B cell (primary cell): ENCODE results near the gene MED15. TPM values are rescaled to one million over a fixed set of nuclear protein-coding genes. Genes with fewer than 3 reads are reported as not detected.

Experiments used
- ATAC-seq: fragments of 200-7000 bp; cut with Tn5 transposase; one replicate; pipeline ENCODE4 v1.10.0; 2021; ENCODE audit warnings: low read depth, mild to moderate bottlenecking, moderate number of reproducible peaks, moderate library complexity
- CTCF ChIA-PET: fragments of 350-600 bp; sonication (Branson Sonifier 250); formaldehyde crosslinking; loops from one replicate; lab custom pipeline; 2021; ENCODE audit warnings: antibody characterized with exemption, inconsistent platforms; lab: Charles Lee
- POLR2A ChIA-PET: fragments of 350-600 bp; sonication (Branson Sonifier 250); formaldehyde crosslinking; loops from one replicate; lab custom pipeline; 2021; ENCODE audit warnings: antibody characterized with exemption; lab: Charles Lee
- DNase-seq: peaks from one replicate; pipeline ENCODE4 v3.0.0; 2013
- H2AFZ ChIP-seq: 2 replicates; pipeline ENCODE4 v1.6.1; 2012; ENCODE audit warnings: mild to moderate bottlenecking, low read depth, low read length; ENCODE audit not compliant: insufficient read depth, poor library complexity, severe bottlenecking
- H3K27ac ChIP-seq, 2 donors: 1 replicate in 1 of 2; 2 replicates in 1 of 2; pipeline ENCODE4 v1.5.1; 2012 to 2013; ENCODE audit warnings: low read length in 2 of 2, mild to moderate bottlenecking in 2 of 2, moderate library complexity in 1 of 2
- H3K27me3 ChIP-seq, 4 experiments: fragments of 200-600 bp in 1 of 4; sonication (generic) in 1 of 4; replicated peaks in 1 of 4; 1 replicate in 2 of 4; 2 replicates in 2 of 4; pipeline versions ENCODE4 v1.6.1 to v1.7.0; 2013 to 2016; ENCODE audit warnings: low read length in 3 of 4, mild to moderate bottlenecking in 2 of 4, mixed read lengths in 1 of 4, moderate library complexity in 1 of 4; ENCODE audit not compliant: insufficient read depth in 4 of 4, control insufficient read depth in 3 of 4; ENCODE audit errors: control extremely low read depth in 1 of 4
- H3K36me3 ChIP-seq, 2 experiments: replicated peaks in 1 of 2; 1 replicate in 1 of 2; 2 replicates in 1 of 2; pipeline versions ENCODE4 v1.6.1 to v1.7.1; 2013; ENCODE audit warnings: low read length in 1 of 2; ENCODE audit not compliant: insufficient read depth in 2 of 2, control insufficient read depth in 1 of 2; ENCODE audit errors: control extremely low read depth in 1 of 2, extremely low read depth in 1 of 2
- H3K4me1 ChIP-seq, 2 donors: fragments of 200-600 bp in 1 of 2; sonication (generic) in 1 of 2; 1 replicate in 1 of 2; 2 replicates in 1 of 2; pipeline versions ENCODE4 v1.5.1 to v1.6.1; 2013 to 2017; ENCODE audit warnings: low read length in 2 of 2; ENCODE audit not compliant: control insufficient read depth in 2 of 2, insufficient read depth in 2 of 2
- H3K4me2 ChIP-seq: replicated peaks from 2 replicates; pipeline ENCODE3; 2012; ENCODE audit warnings: mild to moderate bottlenecking, low read depth, low read length; ENCODE audit not compliant: poor library complexity, severe bottlenecking
- H3K4me3 ChIP-seq, 5 experiments: fragments of 200-600 bp in 1 of 5; sonication (generic) in 1 of 5; 1 replicate in 3 of 5; 2 replicates in 2 of 5; pipeline versions ENCODE4 v1.5.1 to v1.7.0; 2011 to 2016; ENCODE audit warnings: low read length in 4 of 5, mild to moderate bottlenecking in 4 of 5, low read depth in 2 of 5, control low read depth in 1 of 5, moderate library complexity in 1 of 5; ENCODE audit not compliant: insufficient read depth in 1 of 5; ENCODE audit errors: control extremely low read depth in 1 of 5, extremely low read depth in 1 of 5
- H3K79me2 ChIP-seq: fragments of 200-600 bp; sonication (generic); one replicate; pipeline ENCODE4 v1.6.0; 2016; ENCODE audit warnings: low read length; ENCODE audit not compliant: control insufficient read depth, insufficient read depth
- H3K9ac ChIP-seq: fragments of 200-600 bp; sonication (generic); 2 replicates; pipeline ENCODE4 v1.6.1; 2017; ENCODE audit warnings: mild to moderate bottlenecking, low read length, moderate library complexity
- H3K9me3 ChIP-seq, 3 donors: one replicate each; pipeline versions ENCODE4 v1.6.1 to v1.7.1; 2013; ENCODE audit warnings: low read length in 2 of 3; ENCODE audit not compliant: control insufficient read depth in 2 of 3, insufficient read depth in 1 of 3; ENCODE audit errors: control extremely low read depth in 1 of 3
- H4K20me1 ChIP-seq: 2 replicates; pipeline ENCODE4 v1.6.0; 2012; ENCODE audit warnings: mild to moderate bottlenecking, low read length; ENCODE audit not compliant: insufficient read depth, control insufficient read depth, poor library complexity, severe bottlenecking
- H3K27ac Mint-ChIP-seq: one replicate; pipeline ENCODE4 v1.8.0; 2021; ENCODE audit warnings: mixed read lengths
- H3K27me3 Mint-ChIP-seq: one replicate; pipeline ENCODE4 v1.8.0; 2021; ENCODE audit warnings: mixed read lengths
- H3K4me1 Mint-ChIP-seq: one replicate; pipeline ENCODE4 v1.8.0; 2021; ENCODE audit warnings: mixed read lengths
- H3K4me3 Mint-ChIP-seq: one replicate; pipeline ENCODE4 v1.8.0; 2021; ENCODE audit warnings: mixed read lengths
- H3K9me3 Mint-ChIP-seq: one replicate; pipeline ENCODE4 v1.8.0; 2022; ENCODE audit warnings: mixed read lengths; ENCODE audit not compliant: insufficient read depth
- CTCF ChIP-seq: fragments of 200-600 bp; IDR thresholded peaks from one replicate; pipeline ENCODE4 v1.8.0; 2022; ENCODE audit warnings: antibody characterized with exemption, mild to moderate bottlenecking
- EZH2 ChIP-seq: IDR thresholded peaks from 2 replicates; pipeline ENCODE4 v1.6.1; 2012; ENCODE audit warnings: borderline replicate concordance, low read depth, mild to moderate bottlenecking, moderate library complexity, low read length; ENCODE audit not compliant: insufficient read depth, poor library complexity, severe bottlenecking
- WGBS: methylation state at CpG from one replicate; pipeline ENCODE4 v1.1.5; 2013; ENCODE audit warnings: missing lambda C conversion rate; ENCODE audit not compliant: insufficient coverage; 5-methylcytosine and 5-hydroxymethylcytosine counted together
- intact Hi-C: fragments of 100-400 bp; cut with micrococcal nuclease; formaldehyde crosslinking; loops from one replicate; pipeline ENCODE4 v1.10.0; 2022
- polyA plus RNA-seq: library from polyadenylated mRNA; depleted of rRNA; stranded (reverse); fragments of >200 nt; gene quantifications from 2 replicates; pipeline ENCODE4 v1.2.3, GENCODE V29; 2012
- total RNA-seq, 2 donors: library from RNA; stranded (reverse); fragments of 120-200 nt in 1 of 2; gene quantifications; 1 replicate in 1 of 2; 2 replicates in 1 of 2; pipeline versions ENCODE4 v1.2.3 to v1.2.4, GENCODE V29; 2013 to 2022

The MED15 gene
- total and polyA plus RNA-seq, 2 donors (not counting 1 experiment from before 2014, with no cell fraction given): 109 to 134 TPM

- H4K20me1 ChIP-seq: peaks cover 96% of the 10 kb centered on the region
- DNase-seq (no peak), ATAC-seq (no peak)
- no peak overlapping the region for H3K27ac Mint-ChIP-seq
- TF ChIP-seq CTCF: no peak
- no peak for TF ChIP-seq EZH2
- no peak overlapping the region for H3K27ac ChIP-seq
- H3K36me3 ChIP-seq: peaks cover 7 to 39% of the 10 kb centered on the region in 2 experiments
- H3K79me2 ChIP-seq: peaks cover 100% of the 10 kb centered on the region
- 95% methylated on average over 3 of the region's 6 CpGs for WGBS
- H2AFZ ChIP-seq: no peak overlapping the region
- H3K4me1 ChIP-seq: peaks cover 12 to 15% of the 10 kb centered on the region in 2 donors
- H3K27me3 ChIP-seq: no peaks in the 10 kb centered on the region
- H3K27me3 Mint-ChIP-seq: no peaks in the 10 kb centered on the region
- POLR2A ChIA-PET: no interaction called here
- peaks cover 47% of the 10 kb centered on the region for H3K4me1 Mint-ChIP-seq
- intact Hi-C loops: no loop called here
- no peak overlapping the region for H3K9ac ChIP-seq
- H3K9me3 ChIP-seq: no peaks in the 10 kb centered on the region
- no peak overlapping the region for H3K4me3 ChIP-seq
- H3K4me2 ChIP-seq: no peak overlapping the region
- CTCF ChIA-PET: interaction anchor here (0.5 kb wide), 1 partner anchor 55 kb away, joined by 3 read pairs; no protein-coding TSS in a partner anchor
- H3K4me3 Mint-ChIP-seq: no peak overlapping the region
- H3K9me3 Mint-ChIP-seq: no peaks in the 10 kb centered on the region
These were observed 7.4 kb downstream of the MED15 start for GRCh38 chr22:20514658-20515406.

- H3K36me3 ChIP-seq: peaks cover 10 to 44% of the 10 kb centered on the region in 2 experiments
- POLR2A ChIA-PET: no interaction called here
These were observed 9.0 kb downstream of the MED15 start for GRCh38 chr22:20516399-20516798.

More at GRCh38 chr22:20516399-20516798, 9.0 kb downstream of the MED15 start:
- no peak for ATAC-seq
- Histone ChIP-seq H2AFZ (no peak overlapping the region), H3K9me3 (no peaks in the 10 kb centered on the region), H3K79me2 (peaks cover 100% of the 10 kb centered on the region), H3K27me3 (no peaks in the 10 kb centered on the region), H4K20me1 (peaks cover 93% of the 10 kb centered on the region), H3K9ac (no peak overlapping the region), H3K4me2 (no peak overlapping the region), H3K4me3 (no peak overlapping the region), H3K4me1 (peaks cover 0 to 5% of the 10 kb centered on the region in 2 donors), H3K27ac (no peak overlapping the region)
- Mint-ChIP-seq H3K4me1 (peaks cover 40% of the 10 kb centered on the region), H3K9me3 (no peaks in the 10 kb centered on the region), H3K27ac (no peak overlapping the region), H3K27me3 (no peaks in the 10 kb centered on the region), H3K4me3 (no peak overlapping the region)
- WGBS: no CpG with 5 or more reads among the region's 2 CpGs
- no peak for TF ChIP-seq EZH2
- no peak for TF ChIP-seq CTCF
- CTCF ChIA-PET: no interaction called here
- intact Hi-C loops: no loop called here
- DNase-seq: no peak
